Common myeloid progenitor, CD34-positive (primary cell): ENCODE measurements around the gene GDPD3.
A peak's percentile ranks its signal among the peaks of the same experiment; 100 is the strongest.

Experiments
- CTCF ChIA-PET: fragments of 350-600 bp; sonication (Branson Sonifier 250); formaldehyde crosslinking; loops from one replicate; lab custom pipeline; 2021; ENCODE audit warnings: antibody characterized with exemption; lab: Charles Lee
- POLR2A ChIA-PET: fragments of 350-600 bp; sonication (Branson Sonifier 250); formaldehyde crosslinking; loops from one replicate; lab custom pipeline; 2021; ENCODE audit warnings: antibody characterized with exemption; lab: Charles Lee
- DNase-seq, 3 donors: peaks; one replicate each; pipeline versions ENCODE4 v3.0.0 to v3.0.0-alpha.2; 2013
- H3K27ac ChIP-seq, 2 experiments: 1 replicate in 1 of 2; 2 replicates in 1 of 2; pipeline ENCODE4 v1.7.0; 2013; ENCODE audit warnings: inconsistent platforms in 2 of 2, low read length in 2 of 2, mild to moderate bottlenecking in 2 of 2, low read depth in 1 of 2, moderate library complexity in 1 of 2; ENCODE audit not compliant: severe bottlenecking in 2 of 2, insufficient read depth in 1 of 2, poor library complexity in 1 of 2
- H3K27me3 ChIP-seq, 5 experiments: replicated peaks in 2 of 5; 1 replicate in 3 of 5; 2 replicates in 2 of 5; pipeline versions ENCODE4 v1.6.1 to v1.7.0; 2013; ENCODE audit warnings: low read length in 4 of 5, mild to moderate bottlenecking in 2 of 5, moderate library complexity in 2 of 5, inconsistent platforms in 1 of 5; ENCODE audit not compliant: insufficient read depth in 5 of 5, control insufficient read depth in 4 of 5
- H3K36me3 ChIP-seq, 4 experiments: 1 replicate in 2 of 4; 2 replicates in 2 of 4; pipeline versions ENCODE4 v1.6.1 to v1.7.0; 2013; ENCODE audit warnings: low read length in 3 of 4, control low read depth in 1 of 4, mild to moderate bottlenecking in 1 of 4; ENCODE audit not compliant: control insufficient read depth in 4 of 4, insufficient read depth in 4 of 4
- H3K4me1 ChIP-seq, 4 experiments: 1 replicate in 3 of 4; 2 replicates in 1 of 4; pipeline versions ENCODE4 v1.6.1 to v1.7.1; 2013; ENCODE audit warnings: low read length in 3 of 4, mild to moderate bottlenecking in 3 of 4, control low read depth in 1 of 4, inconsistent platforms in 1 of 4, moderate library complexity in 1 of 4; ENCODE audit not compliant: control insufficient read depth in 4 of 4, insufficient read depth in 4 of 4; ENCODE audit errors: control extremely low read depth in 1 of 4
- H3K4me3 ChIP-seq, 7 experiments: 1 replicate in 4 of 7; 2 replicates in 3 of 7; pipeline versions ENCODE4 v1.5.1 to v1.7.0; 2013; ENCODE audit warnings: mild to moderate bottlenecking in 7 of 7, low read length in 6 of 7, moderate library complexity in 6 of 7, inconsistent platforms in 2 of 7, low read depth in 2 of 7, control low read depth in 1 of 7; ENCODE audit not compliant: insufficient read depth in 4 of 7, control insufficient read depth in 1 of 7; ENCODE audit errors: extremely low read depth in 1 of 7
- H3K9me3 ChIP-seq, 5 experiments: 1 replicate in 4 of 5; 2 replicates in 1 of 5; pipeline versions ENCODE4 v1.6.1 to v1.7.1; 2013; ENCODE audit warnings: low read length in 4 of 5, mild to moderate bottlenecking in 2 of 5, inconsistent platforms in 1 of 5, low read depth in 1 of 5, moderate library complexity in 1 of 5; ENCODE audit not compliant: control insufficient read depth in 4 of 5, insufficient read depth in 2 of 5; ENCODE audit errors: control extremely low read depth in 1 of 5
- WGBS: methylation state at CpG from one replicate; pipeline ENCODE4 v1.1.5; 2013; ENCODE audit not compliant: insufficient coverage; 5-methylcytosine and 5-hydroxymethylcytosine counted together

Gene GDPD3

DNA sequence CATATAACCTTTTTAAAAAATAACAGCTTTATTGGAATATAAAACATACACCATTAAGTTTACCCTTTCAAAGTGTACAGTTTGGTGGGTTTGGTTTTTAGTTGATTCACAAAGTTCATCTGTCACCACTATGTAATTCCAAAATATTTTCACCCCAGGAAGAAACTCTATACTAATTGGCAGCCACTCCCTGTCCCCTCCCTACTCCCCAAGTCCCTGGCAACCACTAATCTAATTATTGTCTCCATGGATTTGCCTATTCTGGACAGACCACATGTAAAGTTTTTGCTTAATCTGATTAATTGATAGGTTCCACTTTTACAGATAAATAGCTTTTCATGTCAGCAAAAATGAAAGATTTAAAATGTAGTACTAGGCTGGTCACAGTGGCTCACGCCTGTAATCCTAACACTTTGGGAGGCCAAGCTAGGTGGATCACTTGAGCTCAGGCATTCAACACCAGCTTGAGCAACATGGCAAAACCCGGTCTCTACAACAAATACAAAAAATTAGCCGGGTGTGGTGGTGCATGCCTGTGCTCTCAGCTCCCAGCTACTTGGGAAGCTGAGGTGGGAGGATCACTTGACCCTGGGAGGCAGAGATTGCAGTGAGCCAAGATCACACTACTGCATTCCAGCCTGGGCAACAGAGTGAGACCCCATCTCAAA lies 34.6 kb upstream of the GDPD3 start:
- Histone ChIP-seq H3K27ac (no peak overlapping the region), H3K4me3 (no peak overlapping the region), H3K9me3 (peaks cover 0 to 10% (median 0%) of the 10 kb centered on the region in 5 experiments), H3K4me1 (no peaks in the 10 kb centered on the region), H3K36me3 (no peaks in the 10 kb centered on the region), H3K27me3 (no peaks in the 10 kb centered on the region)
- POLR2A ChIA-PET, result no interaction called here
- CTCF ChIA-PET, result interaction anchor here (1.2 kb wide), 1 partner anchor 15 kb away, joined by 3 read pairs; no protein-coding TSS in a partner anchor
- no peak for DNase-seq
- WGBS, result 100% methylated on average over 3 of the region's 3 CpGs

DNA sequence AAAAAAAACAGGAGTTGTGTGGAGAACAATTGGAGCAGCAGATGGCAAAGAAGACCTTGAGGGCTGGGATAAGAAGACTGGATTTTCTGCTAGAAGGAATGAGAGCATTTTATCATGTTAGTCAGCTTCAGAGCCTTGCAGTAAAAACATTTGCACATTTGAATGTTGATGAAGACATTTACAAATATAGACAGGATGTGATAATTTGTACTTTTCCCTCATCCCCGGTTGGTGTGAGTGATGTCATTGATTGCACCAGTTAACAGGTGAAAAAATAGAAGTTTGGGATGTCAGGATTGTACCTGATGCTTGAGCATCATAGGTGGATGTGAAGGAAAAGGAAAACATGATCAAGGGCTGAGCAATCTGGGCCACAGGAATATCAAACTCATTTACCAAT lies 32.3 kb upstream of the GDPD3 start:
- ChIA-PET CTCF (no interaction called here), POLR2A (interaction anchor here (0.7 kb wide), 1 partner anchor 42 kb away, joined by 4 read pairs; no protein-coding TSS in a partner anchor)

DNA sequence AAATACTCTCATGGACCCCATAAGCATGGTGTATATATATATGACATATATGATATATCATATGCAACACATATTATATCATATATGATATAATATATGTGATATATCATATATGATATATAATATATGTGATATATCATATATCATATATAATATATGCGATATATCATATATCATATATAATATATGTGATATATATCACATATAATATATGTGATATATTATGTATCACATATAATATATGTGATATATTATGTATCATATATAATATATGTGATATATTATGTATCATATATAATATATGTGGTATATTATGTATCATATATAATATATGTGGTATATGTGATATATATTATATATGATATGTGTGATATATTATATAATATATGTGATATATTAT lies 31.6 kb upstream of the GDPD3 start:
- ChIA-PET CTCF (no interaction called here), POLR2A (no interaction called here)
- Histone ChIP-seq H3K27me3 (no peaks in the 10 kb centered on the region), H3K36me3 (no peaks in the 10 kb centered on the region), H3K9me3 (peaks cover 0 to 10% (median 0%) of the 10 kb centered on the region in 5 experiments), H3K4me3 (no peak overlapping the region), H3K27ac (no peak overlapping the region), H3K4me1 (peaks cover 0 to 2% (median under 1%) of the 10 kb centered on the region in 4 experiments)
- no peak for DNase-seq
- no CpG with 5 or more reads among the region's 1 CpG for WGBS

More for the DNA sequence above, 32.3 kb upstream of the GDPD3 start:
- Histone ChIP-seq H3K27ac (no peak overlapping the region), H3K27me3 (no peaks in the 10 kb centered on the region), H3K9me3 (peaks cover 0 to 10% (median 0%) of the 10 kb centered on the region in 5 experiments), H3K4me3 (no peak overlapping the region), H3K36me3 (no peaks in the 10 kb centered on the region), H3K4me1 (no peaks in the 10 kb centered on the region)
- WGBS, result 83% methylated on average over 1 of the region's 1 CpG
- DNase-seq, result no peak

DNA sequence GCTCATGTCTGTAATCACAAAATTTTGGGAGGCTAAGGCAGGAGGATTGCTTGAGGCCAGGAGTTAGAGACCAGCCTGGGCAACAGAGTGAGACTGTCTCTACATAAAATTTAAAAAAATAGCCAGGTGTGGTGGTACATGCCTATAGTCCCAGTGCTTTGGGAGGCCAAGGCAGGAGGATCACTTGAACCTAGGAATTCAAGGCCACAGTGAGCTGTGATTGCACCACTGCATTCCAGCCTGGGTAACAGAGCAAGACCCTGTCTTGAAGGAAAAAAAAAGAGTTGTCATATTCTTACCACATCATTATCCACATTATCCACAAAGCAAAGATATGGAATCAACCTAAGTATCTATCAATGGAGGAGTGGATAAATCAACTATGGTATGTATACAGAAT lies 30.7 kb upstream of the GDPD3 start:
- no peaks in the 10 kb centered on the region for H3K36me3 ChIP-seq
- ChIA-PET CTCF (no interaction called here), POLR2A (no interaction called here)
- peaks cover 0 to 4% (median 0%) of the 10 kb centered on the region in 5 experiments for H3K9me3 ChIP-seq
- peaks cover 0 to 6% (median 4%) of the 10 kb centered on the region in 4 experiments for H3K4me1 ChIP-seq
- no peaks in the 10 kb centered on the region for H3K27me3 ChIP-seq
- H3K27ac ChIP-seq, result no peak overlapping the region
- no peak for DNase-seq
- no peak overlapping the region for H3K4me3 ChIP-seq

DNA sequence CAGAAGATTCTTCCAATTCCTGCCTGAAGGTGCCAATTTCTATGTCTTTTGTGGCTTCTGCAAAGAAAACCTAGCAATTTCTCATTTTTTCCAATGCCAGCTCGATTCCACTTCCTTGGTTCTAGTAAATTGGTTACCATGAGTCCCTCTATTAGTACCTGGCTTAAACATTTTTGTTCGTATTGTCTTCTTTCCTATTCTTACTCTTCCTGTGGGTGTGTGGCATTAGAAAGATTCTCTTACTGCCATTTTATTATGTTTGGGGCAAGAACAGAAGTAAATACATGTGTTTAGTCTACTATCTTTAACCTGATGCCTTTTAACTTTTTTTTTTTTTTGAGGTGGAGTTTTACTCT lies 30.0 kb upstream of the GDPD3 start:
- H3K9me3 ChIP-seq, result no peaks in the 10 kb centered on the region
- DNase-seq, result no peak
- WGBS, result no CpG with 5 or more reads among the region's 2 CpGs
- no peaks in the 10 kb centered on the region for H3K36me3 ChIP-seq
- POLR2A ChIA-PET, result interaction anchor here (1.0 kb wide), 1 partner anchor 40 kb away, joined by 3 read pairs; the partner anchor contains the start of gene CORO1A
- H3K4me1 ChIP-seq, result peaks cover 0 to 6% (median 4%) of the 10 kb centered on the region in 4 experiments
- no peaks in the 10 kb centered on the region for H3K27me3 ChIP-seq
- CTCF ChIA-PET, result interaction anchor here (0.6 to 0.9 kb wide), 2 partner anchors 33 to 139 kb away, joined by 3 read pairs; no protein-coding TSS in a partner anchor
- H3K27ac ChIP-seq, result no peak overlapping the region
- H3K4me3 ChIP-seq, result no peak overlapping the region

DNA sequence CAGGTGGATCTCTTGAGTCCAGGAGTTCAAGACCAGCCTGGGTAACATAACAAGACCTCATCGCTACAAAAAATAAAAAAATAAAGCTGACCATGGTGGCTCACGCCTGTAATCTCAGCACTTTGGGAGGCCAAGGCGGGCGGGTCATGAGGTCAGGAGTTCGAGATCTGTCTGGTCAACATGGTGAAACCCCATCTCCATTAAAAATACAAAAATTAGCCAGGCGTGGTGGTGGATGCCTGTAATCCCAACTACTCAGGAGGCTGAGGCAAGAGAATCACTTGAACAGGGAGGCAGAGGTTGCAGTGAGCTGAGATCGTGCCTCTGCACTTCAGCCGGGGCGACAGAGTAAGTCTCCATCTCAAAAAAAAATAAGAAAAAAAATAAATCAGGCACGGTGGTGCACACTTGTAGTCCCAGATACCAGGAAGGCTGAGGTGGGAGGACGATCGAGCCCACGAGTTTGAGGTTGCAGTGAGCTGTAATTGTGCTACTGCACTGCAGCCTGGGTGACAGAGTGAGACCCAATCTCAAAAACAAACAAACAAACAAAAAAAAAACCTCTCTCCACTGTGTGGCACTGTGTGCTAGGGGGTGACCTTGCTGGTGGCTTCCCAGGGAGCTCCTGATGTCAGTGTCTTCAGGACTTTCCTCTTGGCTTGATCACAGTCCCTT lies 29.5 kb upstream of the GDPD3 start:
- ChIA-PET POLR2A (interaction anchor here (1.0 kb wide), 1 partner anchor 41 kb away, joined by 3 read pairs; the partner anchor contains the start of gene CORO1A), CTCF (interaction anchor here (0.6 to 1.3 kb wide), 3 partner anchors 34 to 139 kb away, joined by 3 read pairs; no protein-coding TSS in a partner anchor)
- 97% methylated on average over 9 of the region's 13 CpGs for WGBS
- no peaks in the 10 kb centered on the region for H3K9me3 ChIP-seq
- H3K27me3 ChIP-seq, result no peaks in the 10 kb centered on the region
- H3K4me1 ChIP-seq, result peaks cover 0 to 9% (median 4%) of the 10 kb centered on the region in 4 experiments
- DNase-seq, result peak; percentile 19 to 37 (median 26)
- H3K4me3 ChIP-seq, result no peak overlapping the region
- H3K36me3 ChIP-seq, result no peaks in the 10 kb centered on the region
- no peak overlapping the region for H3K27ac ChIP-seq

DNA sequence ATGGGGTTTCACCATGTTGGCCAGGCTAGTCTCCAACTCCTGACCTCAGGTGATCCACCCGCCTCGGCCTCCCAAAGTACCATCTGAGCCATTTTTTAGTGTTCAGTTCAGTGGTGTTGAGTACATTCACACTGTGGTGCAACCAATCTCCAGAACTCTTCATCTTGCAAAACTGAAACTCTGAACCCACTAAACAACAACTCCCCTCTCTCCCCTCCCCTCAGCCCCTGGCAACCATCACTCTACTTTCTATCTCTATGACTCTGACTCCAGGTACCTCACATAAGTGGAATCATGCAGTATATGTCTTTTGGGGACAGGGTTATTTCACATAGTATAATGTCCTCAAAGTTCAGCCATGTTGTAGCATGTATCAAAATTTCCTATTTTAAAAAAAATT lies 28.4 kb upstream of the GDPD3 start:
- Histone ChIP-seq H3K27ac (no peak overlapping the region), H3K4me3 (no peak overlapping the region), H3K27me3 (no peaks in the 10 kb centered on the region), H3K36me3 (no peaks in the 10 kb centered on the region), H3K4me1 (peaks cover 0 to 19% (median 5%) of the 10 kb centered on the region in 4 experiments), H3K9me3 (no peaks in the 10 kb centered on the region)
- DNase-seq, result no peak
- CTCF ChIA-PET, result interaction anchor here (1.3 kb wide), 2 partner anchors 37 to 49 kb away, joined by 3 read pairs; no protein-coding TSS in a partner anchor
- WGBS, result no CpG with 5 or more reads among the region's 2 CpGs
- POLR2A ChIA-PET, result interaction anchor here (0.6 kb wide), 1 partner anchor 36 kb away, joined by 4 read pairs; no protein-coding TSS in a partner anchor
